GM18511 (cell line): Measurements from ENCODE around the gene SLC30A2.
A peak's percentile ranks its signal among the peaks of the same experiment; 100 is the strongest.

ENCODE experiments used
- ATAC-seq: cut with Tn5 transposase; IDR thresholded peaks from one replicate; pipeline ENCODE4 v1.9.1; 2021; ENCODE audit warnings: mild to moderate bottlenecking, moderate library complexity; ENCODE audit not compliant: unreplicated experiment

Gene SLC30A2

GRCh38 chr1:26043765-26044164 is 2.2 kb downstream of the SLC30A2 start:
- ATAC-seq: no peak

- no peak for ATAC-seq
Measured at GRCh38 chr1:26041978-26042377, 3.9 kb downstream of the SLC30A2 start.

GRCh38 chr1:26041401-26041800 is 4.5 kb downstream of the SLC30A2 start:
- ATAC-seq: no peak

- no peak for ATAC-seq
Measured at GRCh38 chr1:26038904-26039303, 7.0 kb downstream of the SLC30A2 start.

GRCh38 chr1:26038477-26038876 is 7.4 kb downstream of the SLC30A2 start:
- no peak for ATAC-seq

GRCh38 chr1:26037904-26038303 is 8.0 kb downstream of the SLC30A2 start:
- no peak for ATAC-seq

GRCh38 chr1:26036756-26037281 is 9.1 kb downstream of the SLC30A2 start:
- ATAC-seq: no peak

GRCh38 chr1:26035959-26036755 is 9.8 kb downstream of the SLC30A2 start:
- peak; percentile 78 for ATAC-seq

- ATAC-seq: peak; percentile 93
Measured at GRCh38 chr1:26035203-26035958, 10.5 kb downstream of the SLC30A2 start.

GRCh38 chr1:26034504-26035202 is 11.3 kb downstream of the SLC30A2 start:
- ATAC-seq: no peak

- ATAC-seq: no peak
Measured at GRCh38 chr1:26032656-26033357, 13.1 kb downstream of the SLC30A2 start.

GRCh38 chr1:26031611-26032220 is 14.2 kb downstream of the SLC30A2 start:
- ATAC-seq: no peak

- ATAC-seq: no peak
Measured at GRCh38 chr1:26031196-26031595, 14.7 kb downstream of the SLC30A2 start.

GRCh38 chr1:26029864-26030481 is 15.9 kb downstream of the SLC30A2 start:
- ATAC-seq: no peak

GRCh38 chr1:26029054-26029863 is 16.7 kb downstream of the SLC30A2 start:
- no peak for ATAC-seq

GRCh38 chr1:26028490-26028980 is 17.4 kb downstream of the SLC30A2 start:
- ATAC-seq: no peak

- no peak for ATAC-seq
Measured at GRCh38 chr1:26027716-26028489, 18.0 kb downstream of the SLC30A2 start.

- no peak for ATAC-seq
Measured at GRCh38 chr1:26025517-26025916, 20.4 kb downstream of the SLC30A2 start.
